Trophoblast cell (in vitro differentiated cells and primary cell): Measurements from ENCODE around the gene ZFAND3.
"Not testable (repeated sequence)": the region's sequence is repeated elsewhere in the genome, so short reads cannot be mapped to it uniquely, and the experiment has no call there.

Experiments
- DNase-seq, 2 donors: peaks; one replicate each; pipeline ENCODE4 v3.0.0-alpha.2; 2016
- H2AFZ ChIP-seq: 2 replicates; pipeline ENCODE4 v1.6.1; 2013; ENCODE audit warnings: low read length, moderate library complexity, mild to moderate bottlenecking; ENCODE audit not compliant: insufficient read depth, poor library complexity
- H2AK5ac ChIP-seq: 2 replicates; pipeline ENCODE4 v1.6.1; 2013; ENCODE audit warnings: mild to moderate bottlenecking, low read length
- H2BK120ac ChIP-seq: 2 replicates; pipeline ENCODE4 v1.6.1; 2013; ENCODE audit warnings: low read length, mild to moderate bottlenecking, moderate library complexity; ENCODE audit not compliant: insufficient read depth, poor library complexity
- H2BK12ac ChIP-seq: 2 replicates; pipeline ENCODE4 v1.6.1; 2013; ENCODE audit warnings: mild to moderate bottlenecking, low read length, moderate library complexity
- H2BK5ac ChIP-seq: 2 replicates; pipeline ENCODE4 v1.6.1; 2013; ENCODE audit warnings: low read length, low read depth, moderate library complexity, mild to moderate bottlenecking; ENCODE audit not compliant: poor library complexity
- H3K14ac ChIP-seq: 2 replicates; pipeline ENCODE4 v1.6.1; 2013; ENCODE audit warnings: mild to moderate bottlenecking, low read length
- H3K18ac ChIP-seq: 2 replicates; pipeline ENCODE4 v1.6.1; 2013; ENCODE audit warnings: mild to moderate bottlenecking, low read length
- H3K23ac ChIP-seq: 2 replicates; pipeline ENCODE4 v1.6.1; 2013; ENCODE audit warnings: low read length
- H3K27ac ChIP-seq: 2 replicates; pipeline ENCODE4 v1.5.1; 2013; ENCODE audit warnings: low read depth, mild to moderate bottlenecking, inconsistent platforms, low read length, moderate library complexity
- H3K27me3 ChIP-seq: 2 replicates; pipeline ENCODE4 v1.6.1; 2013; ENCODE audit warnings: inconsistent platforms, mild to moderate bottlenecking, low read length, moderate library complexity; ENCODE audit not compliant: insufficient read depth
- H3K36me3 ChIP-seq, 2 experiments: 1 replicate in 1 of 2; 2 replicates in 1 of 2; pipeline ENCODE4 v1.6.1; 2013; ENCODE audit warnings: low read length in 2 of 2, mild to moderate bottlenecking in 2 of 2, moderate library complexity in 1 of 2; ENCODE audit not compliant: insufficient read depth in 2 of 2, control insufficient read depth in 1 of 2
- H3K4ac ChIP-seq: 2 replicates; pipeline ENCODE4 v1.6.1; 2013; ENCODE audit warnings: low read depth, mild to moderate bottlenecking, low read length, moderate library complexity
- H3K4me1 ChIP-seq, 2 experiments: 1 replicate in 1 of 2; 2 replicates in 1 of 2; pipeline ENCODE4 v1.6.1; 2013; ENCODE audit warnings: low read length in 2 of 2, mild to moderate bottlenecking in 2 of 2, moderate library complexity in 1 of 2; ENCODE audit not compliant: insufficient read depth in 2 of 2, control insufficient read depth in 1 of 2
- H3K4me2 ChIP-seq: 2 replicates; pipeline ENCODE4 v1.6.1; 2013; ENCODE audit warnings: inconsistent platforms, mild to moderate bottlenecking, low read length, moderate library complexity
- H3K4me3 ChIP-seq: 2 replicates; pipeline ENCODE4 v1.5.1; 2013; ENCODE audit warnings: mild to moderate bottlenecking, low read depth, low read length, inconsistent platforms
- H3K79me1 ChIP-seq: one replicate; pipeline ENCODE4 v1.6.1; 2013; ENCODE audit warnings: low read length
- H3K79me2 ChIP-seq: 2 replicates; pipeline ENCODE4 v1.6.1; 2013; ENCODE audit warnings: low read length, mild to moderate bottlenecking; ENCODE audit not compliant: control insufficient read depth, insufficient read depth, poor library complexity
- H3K9ac ChIP-seq: 2 replicates; pipeline ENCODE4 v1.6.1; 2013; ENCODE audit warnings: mild to moderate bottlenecking, low read length
- H3K9me3 ChIP-seq: 2 replicates; pipeline ENCODE4 v1.6.1; 2013; ENCODE audit warnings: low read depth, mild to moderate bottlenecking, control low read depth, inconsistent platforms, low read length; ENCODE audit not compliant: insufficient read depth
- H4K12ac ChIP-seq: 2 replicates; pipeline ENCODE4 v1.6.1; 2013; ENCODE audit warnings: low read depth, mild to moderate bottlenecking, low read length, moderate library complexity
- H4K8ac ChIP-seq: 2 replicates; pipeline ENCODE4 v1.6.1; 2013; ENCODE audit warnings: low read depth, mild to moderate bottlenecking, low read length, moderate library complexity
- H4K91ac ChIP-seq: one replicate; pipeline ENCODE4 v1.6.1; 2013; ENCODE audit warnings: low read depth, mild to moderate bottlenecking, low read length, moderate library complexity
- WGBS: extraction: QIAGEN DNeasy Blood & Tissue Kit; methylation state at CpG from one replicate; pipeline ENCODE4 v1.1.7; 2013; ENCODE audit warnings: missing lambda C conversion rate; ENCODE audit not compliant: insufficient read length, insufficient coverage; ENCODE audit errors: extremely low coverage; 5-methylcytosine and 5-hydroxymethylcytosine counted together

ZFAND3 gene

GRCh38 chr6:38118791-38119365, 299.4 kb downstream of the ZFAND3 start:
- no peak overlapping the region for H2BK12ac ChIP-seq
- H2BK120ac ChIP-seq, result no peak overlapping the region
- H2BK5ac ChIP-seq, result no peak overlapping the region
- no peaks in the 10 kb centered on the region for H3K79me2 ChIP-seq
- H4K91ac ChIP-seq, result no peak overlapping the region
- H4K8ac ChIP-seq, result no peak overlapping the region
- no peak overlapping the region for H3K27ac ChIP-seq
- H3K4me1 ChIP-seq, result peaks cover 0 to 2% of the 10 kb centered on the region in 2 experiments
- H3K4ac ChIP-seq, result no peak overlapping the region
- no peak overlapping the region for H3K4me3 ChIP-seq
- no peaks in the 10 kb centered on the region for H3K27me3 ChIP-seq
- no peaks in the 10 kb centered on the region for H3K79me1 ChIP-seq
- H3K23ac ChIP-seq, result no peak overlapping the region
- H3K36me3 ChIP-seq, result peaks cover 8 to 10% of the 10 kb centered on the region in 2 experiments
- H3K14ac ChIP-seq, result no peak overlapping the region
- H3K9me3 ChIP-seq, result no peaks in the 10 kb centered on the region
- no peak for DNase-seq
- H3K9ac ChIP-seq, result no peak overlapping the region
- no peak overlapping the region for H2AFZ ChIP-seq
- H2AK5ac ChIP-seq, result no peak overlapping the region
- no CpG with 5 or more reads among the region's 2 CpGs for WGBS
- no peak overlapping the region for H3K4me2 ChIP-seq
- H3K18ac ChIP-seq, result no peak overlapping the region
- H4K12ac ChIP-seq, result no peak overlapping the region

- H3K79me1 ChIP-seq, result no peaks in the 10 kb centered on the region
- peaks cover 11 to 12% of the 10 kb centered on the region in 2 experiments for H3K36me3 ChIP-seq
- H2BK12ac ChIP-seq, result no peak overlapping the region
- no peak overlapping the region for H3K4me2 ChIP-seq
- H2BK120ac ChIP-seq, result no peak overlapping the region
- no peak overlapping the region for H2AFZ ChIP-seq
- H3K14ac ChIP-seq, result no peak overlapping the region
- H3K27ac ChIP-seq, result no peak overlapping the region
- H3K9ac ChIP-seq, result no peak overlapping the region
- H3K27me3 ChIP-seq, result no peaks in the 10 kb centered on the region
- no peak overlapping the region for H2BK5ac ChIP-seq
- no peak overlapping the region for H3K4me3 ChIP-seq
- peaks cover 0 to 2% of the 10 kb centered on the region in 2 experiments for H3K4me1 ChIP-seq
- no peaks in the 10 kb centered on the region for H3K9me3 ChIP-seq
- no peak overlapping the region for H4K12ac ChIP-seq
- no peak overlapping the region for H3K23ac ChIP-seq
- no peak overlapping the region for H4K91ac ChIP-seq
- H3K79me2 ChIP-seq, result no peaks in the 10 kb centered on the region
- no peak overlapping the region for H2AK5ac ChIP-seq
- WGBS, result no CpG with 5 or more reads among the region's 6 CpGs
- DNase-seq, result no peak
- H4K8ac ChIP-seq, result no peak overlapping the region
- H3K18ac ChIP-seq, result no peak overlapping the region
- no peak overlapping the region for H3K4ac ChIP-seq
These were observed 300.0 kb downstream of the ZFAND3 start for GRCh38 chr6:38119516-38119915.

GRCh38 chr6:38124224-38124926, 304.8 kb downstream of the ZFAND3 start:
- not testable (repeated sequence) for H3K4ac ChIP-seq, H2BK5ac ChIP-seq, H3K36me3 ChIP-seq, H3K18ac ChIP-seq, H3K4me1 ChIP-seq, H3K4me3 ChIP-seq, H3K79me2 ChIP-seq, H3K23ac ChIP-seq, H2AFZ ChIP-seq, H3K9me3 ChIP-seq, H4K91ac ChIP-seq, H2BK12ac ChIP-seq, H3K79me1 ChIP-seq, DNase-seq, H2AK5ac ChIP-seq, H4K8ac ChIP-seq, H3K4me2 ChIP-seq, H3K27me3 ChIP-seq, H2BK120ac ChIP-seq, H3K27ac ChIP-seq, H3K14ac ChIP-seq, H4K12ac ChIP-seq, H3K9ac ChIP-seq
- no CpG with 5 or more reads among the region's 40 CpGs for WGBS

- peaks cover 4% of the 10 kb centered on the region in 2 experiments for H3K36me3 ChIP-seq
- H4K8ac ChIP-seq, result no peak overlapping the region
- no peaks in the 10 kb centered on the region for H3K9me3 ChIP-seq
- no peak overlapping the region for H3K4ac ChIP-seq
- no peak overlapping the region for H2BK5ac ChIP-seq
- no peak for DNase-seq
- no peak overlapping the region for H3K23ac ChIP-seq
- no peak overlapping the region for H3K14ac ChIP-seq
- H3K9ac ChIP-seq, result no peak overlapping the region
- H3K4me2 ChIP-seq, result no peak overlapping the region
- no peak overlapping the region for H2BK12ac ChIP-seq
- WGBS, result no CpG with 5 or more reads among the region's 4 CpGs
- no peaks in the 10 kb centered on the region for H3K4me1 ChIP-seq
- H3K27ac ChIP-seq, result no peak overlapping the region
- H4K12ac ChIP-seq, result no peak overlapping the region
- H3K4me3 ChIP-seq, result no peak overlapping the region
- no peaks in the 10 kb centered on the region for H3K79me1 ChIP-seq
- no peak overlapping the region for H3K18ac ChIP-seq
- no peaks in the 10 kb centered on the region for H3K79me2 ChIP-seq
- H4K91ac ChIP-seq, result no peak overlapping the region
- H2BK120ac ChIP-seq, result no peak overlapping the region
- no peak overlapping the region for H2AK5ac ChIP-seq
- no peak overlapping the region for H2AFZ ChIP-seq
- no peaks in the 10 kb centered on the region for H3K27me3 ChIP-seq
These were observed 307.8 kb downstream of the ZFAND3 start for GRCh38 chr6:38127284-38127683.
